IPS-18c (cell line): ENCODE data around the gene MYO19.
"Not testable (repeated sequence)": the region's sequence is repeated elsewhere in the genome, so short reads cannot be mapped to it uniquely, and the experiment has no call there.

Source experiments
- H3K4me3 ChIP-seq: 2 replicates; pipeline ENCODE4 v1.7.0; 2013; ENCODE audit warnings: low read depth, mild to moderate bottlenecking, low read length, moderate library complexity; ENCODE audit not compliant: insufficient read depth
- H3K9me3 ChIP-seq: one replicate; pipeline ENCODE4 v1.6.1; 2013; ENCODE audit warnings: mild to moderate bottlenecking, low read length, moderate library complexity; ENCODE audit not compliant: control insufficient read depth, insufficient read depth

MYO19 gene

DNA sequence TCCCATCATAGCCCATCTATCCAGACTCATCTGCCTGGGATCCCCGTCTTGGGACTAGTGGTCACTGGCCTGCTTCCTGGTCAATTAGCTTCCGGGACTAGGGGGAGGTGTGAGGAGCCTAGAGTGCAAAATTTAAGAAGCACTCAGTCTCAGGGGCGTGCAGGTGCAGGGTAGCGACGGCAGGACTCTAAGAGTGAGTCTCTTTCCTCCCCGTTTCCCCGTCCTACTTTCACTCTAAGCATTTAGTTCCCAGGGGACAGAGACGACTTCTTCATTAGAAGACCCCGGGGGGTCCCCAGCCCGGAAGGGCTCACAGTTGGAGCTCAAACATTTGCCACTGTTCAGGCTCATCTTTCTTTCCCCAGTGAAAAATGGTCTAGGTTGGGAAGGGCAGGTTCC lies 48.9 kb downstream of the MYO19 start:
- no peaks in the 10 kb centered on the region for H3K9me3 ChIP-seq

DNA sequence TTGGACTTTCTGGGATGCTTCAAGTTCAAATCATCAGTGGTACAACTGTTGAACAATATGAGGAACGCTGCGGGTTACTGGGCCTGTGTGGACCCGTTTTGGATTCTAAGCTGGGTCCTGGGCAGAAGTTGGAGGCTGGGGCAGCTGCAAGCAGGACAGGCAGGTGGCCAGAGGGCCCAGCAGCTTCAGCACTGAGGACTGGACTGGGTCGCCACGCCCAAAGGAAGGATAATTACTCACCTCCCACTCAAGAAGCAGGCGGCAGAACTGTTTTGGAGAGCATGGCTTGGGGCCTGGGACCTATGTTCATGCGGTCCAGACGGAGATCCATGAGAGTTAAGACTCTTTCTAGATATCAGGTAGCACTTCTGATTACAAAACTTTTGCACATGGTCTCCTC lies 49.6 kb downstream of the MYO19 start:
- no peak overlapping the region for H3K4me3 ChIP-seq
- no peaks in the 10 kb centered on the region for H3K9me3 ChIP-seq

More for the DNA sequence above, 48.9 kb downstream of the MYO19 start:
- peak overlapping the region; percentile 94 for H3K4me3 ChIP-seq

DNA sequence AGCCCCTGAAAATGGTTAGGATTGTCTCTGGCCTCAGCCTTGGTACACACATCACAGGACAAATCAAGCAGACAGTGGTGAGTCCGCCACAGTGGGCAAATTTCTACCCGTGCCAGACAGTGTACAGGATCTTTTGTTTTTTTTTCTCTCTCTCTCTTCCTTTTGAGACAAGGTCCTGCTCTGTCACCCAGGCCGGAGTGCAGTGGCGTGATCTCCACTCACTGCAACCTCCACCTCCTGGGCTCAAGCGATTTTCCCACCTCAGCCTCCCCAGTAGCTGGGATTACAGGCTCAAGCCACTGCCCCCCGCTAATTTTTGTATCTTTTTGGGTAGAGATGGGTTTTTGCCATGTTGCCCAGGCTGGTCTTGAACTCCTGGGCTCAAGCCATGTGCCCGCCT lies 50.6 kb downstream of the MYO19 start:
- H3K4me3 ChIP-seq, H3K9me3 ChIP-seq: not testable (repeated sequence)

DNA sequence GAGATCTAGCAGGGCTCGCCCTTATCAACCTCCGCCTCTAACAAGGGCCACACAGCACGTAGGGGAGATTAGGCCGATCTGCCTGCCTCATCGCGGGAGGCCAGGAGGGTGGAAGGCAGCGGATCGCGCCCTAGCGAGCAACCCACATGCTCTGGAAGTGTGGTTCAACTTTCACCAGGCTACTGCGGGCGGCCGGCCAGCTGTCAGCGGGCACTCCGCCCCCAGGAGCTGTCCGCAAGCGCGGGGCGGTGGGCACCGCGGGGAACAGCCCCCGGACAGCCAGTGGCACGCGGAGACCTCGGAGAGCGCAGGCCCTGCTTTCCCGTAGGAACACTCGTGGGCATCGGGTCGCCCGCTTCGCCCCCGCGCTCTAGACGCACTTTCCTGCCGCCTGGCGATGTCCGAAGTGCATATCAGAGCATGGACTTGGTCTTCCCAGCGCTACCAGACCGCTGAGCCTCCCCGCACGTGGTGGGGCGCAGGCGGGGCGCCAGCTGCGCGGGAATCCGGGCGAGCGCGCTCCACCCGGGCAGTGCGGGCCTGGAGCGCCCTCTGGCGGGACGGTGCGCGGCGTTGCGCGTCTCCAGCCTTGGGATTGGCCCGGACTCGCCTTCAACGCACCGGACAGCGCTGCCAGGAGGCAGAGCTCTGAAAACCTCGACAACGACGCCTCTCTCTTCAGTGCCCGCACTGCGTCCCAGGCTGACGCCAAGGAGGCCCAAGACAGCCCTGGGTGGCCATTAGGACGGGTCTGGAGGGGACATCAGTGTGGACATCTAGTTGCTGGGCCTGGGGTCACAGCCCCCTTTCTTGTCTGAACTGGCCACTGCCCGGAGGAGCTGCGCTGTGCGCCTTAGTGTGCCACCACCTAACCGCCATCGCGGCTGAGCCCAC lies 51.8 kb downstream of the MYO19 start:
- H3K4me3 ChIP-seq, result 0 out of 2 replicates have a peak overlapping the region, but pooled peaks have one; percentile 24

DNA sequence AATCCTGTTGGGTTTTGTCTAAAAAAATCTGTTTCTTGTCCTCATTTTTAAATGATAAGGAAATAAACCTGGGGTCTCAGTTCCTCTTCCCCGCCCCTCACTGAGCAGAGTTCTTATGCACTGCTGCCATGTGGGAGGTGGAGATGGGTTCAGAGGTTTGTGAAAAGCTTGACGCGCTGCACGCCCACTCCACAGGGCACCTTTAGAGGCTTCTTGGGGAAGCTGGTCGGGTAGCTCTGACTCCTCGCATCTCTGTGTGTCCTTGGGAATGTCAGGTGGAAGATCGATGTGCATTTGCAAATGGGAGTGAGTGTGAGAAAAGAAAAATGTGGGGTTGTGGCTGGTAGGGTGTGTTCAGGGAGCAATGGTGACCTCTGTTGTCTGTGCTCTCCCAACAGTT lies 52.8 kb downstream of the MYO19 start:
- Histone ChIP-seq H3K4me3 (no peak overlapping the region), H3K9me3 (no peaks in the 10 kb centered on the region)

More for the DNA sequence above, 51.8 kb downstream of the MYO19 start:
- no peaks in the 10 kb centered on the region for H3K9me3 ChIP-seq

DNA sequence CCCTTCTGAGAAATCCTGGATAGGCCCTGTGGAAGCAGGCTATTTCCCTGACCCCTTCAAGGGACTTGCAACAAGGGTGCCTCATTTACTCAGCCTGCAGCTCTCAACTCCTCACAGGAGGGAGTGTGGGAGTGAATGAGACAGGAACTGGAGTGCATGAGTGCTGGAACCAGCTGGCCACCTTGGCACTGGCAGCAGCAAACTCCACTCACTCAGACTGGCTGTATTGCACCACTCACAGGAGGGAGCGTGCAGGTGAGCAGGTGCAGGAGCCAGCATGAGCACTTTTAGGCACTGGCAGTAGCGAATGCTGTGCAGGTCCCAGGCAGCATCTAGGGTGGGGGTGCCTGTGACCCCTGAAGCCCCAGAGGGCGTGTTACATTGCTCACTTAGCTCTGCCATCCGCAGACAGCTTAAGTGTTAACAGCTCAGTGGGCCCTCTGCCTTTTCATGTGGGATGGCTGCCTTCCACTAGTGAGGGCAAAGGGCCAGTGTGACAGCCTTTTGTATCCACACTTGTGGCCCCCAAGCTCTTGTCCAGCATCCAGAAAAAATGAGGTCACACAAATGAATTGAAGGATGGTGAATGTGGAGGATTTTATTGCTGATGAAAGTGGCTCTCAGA lies 59.2 kb downstream of the MYO19 start:
- peaks cover 3% of the 10 kb centered on the region for H3K9me3 ChIP-seq
- no peak overlapping the region for H3K4me3 ChIP-seq

DNA sequence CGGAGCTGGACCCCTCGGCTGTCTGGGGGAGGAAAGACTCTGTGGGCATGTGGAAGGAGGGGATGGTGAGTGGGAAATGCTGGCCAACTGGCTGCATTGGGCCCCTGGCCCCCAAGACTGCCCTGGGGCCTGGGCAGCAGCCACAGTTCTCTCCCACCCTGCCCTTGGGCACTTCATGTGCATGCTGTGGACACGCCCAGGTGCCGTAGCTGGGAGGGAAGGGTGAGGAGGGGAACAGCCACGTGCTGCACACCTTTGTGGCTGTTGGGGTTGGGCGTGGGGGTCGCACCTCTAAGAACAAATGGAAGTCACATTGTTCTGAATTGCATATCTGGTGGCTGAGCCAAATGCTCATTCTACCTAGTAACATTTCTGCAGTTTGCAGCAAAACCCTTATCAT lies 60.1 kb downstream of the MYO19 start:
- no peak overlapping the region for H3K4me3 ChIP-seq
- H3K9me3 ChIP-seq, result peaks cover 3% of the 10 kb centered on the region

DNA sequence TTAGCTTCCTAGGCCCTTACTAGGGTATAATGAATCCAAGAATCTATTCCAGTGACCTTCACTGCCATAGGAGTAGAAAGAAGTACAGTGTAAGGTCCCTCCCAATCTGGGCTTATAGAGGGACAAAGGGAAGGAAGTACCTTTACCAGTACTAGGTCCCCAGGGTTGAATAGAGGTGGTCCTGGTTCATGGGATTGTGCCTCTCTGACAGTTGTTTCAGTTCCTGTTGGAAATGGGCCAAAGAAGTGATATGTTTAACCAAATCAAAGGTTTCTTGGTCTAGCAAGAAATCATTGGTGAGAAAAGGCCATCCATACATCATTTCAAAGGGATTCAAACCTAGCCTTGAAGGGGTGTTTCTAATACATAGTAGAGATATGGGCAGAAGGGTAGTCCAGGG lies 64.2 kb downstream of the MYO19 start:
- Histone ChIP-seq H3K9me3 (peaks cover 3% of the 10 kb centered on the region), H3K4me3 (no peak overlapping the region)

DNA sequence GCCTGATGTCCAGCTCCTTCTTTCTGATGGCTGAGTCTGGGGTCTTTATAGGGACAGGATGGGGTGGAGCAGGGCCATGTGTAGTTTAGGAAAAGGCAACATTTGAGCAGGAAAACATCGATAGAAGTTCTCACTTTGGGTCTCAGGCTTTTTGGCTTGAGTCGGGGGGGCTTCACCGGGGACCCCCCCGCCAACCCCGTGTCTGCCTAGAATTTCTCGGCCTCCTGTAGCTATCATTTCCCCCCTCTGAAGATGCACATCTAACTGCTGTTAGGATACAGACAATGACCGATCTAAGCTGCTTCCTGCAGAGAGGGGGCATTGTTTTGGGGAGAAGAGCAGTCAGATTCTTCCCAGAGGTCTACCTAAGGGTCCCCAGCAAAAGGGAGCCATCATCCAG lies 64.9 kb downstream of the MYO19 start:
- Histone ChIP-seq H3K4me3 (no peak overlapping the region), H3K9me3 (no peaks in the 10 kb centered on the region)

DNA sequence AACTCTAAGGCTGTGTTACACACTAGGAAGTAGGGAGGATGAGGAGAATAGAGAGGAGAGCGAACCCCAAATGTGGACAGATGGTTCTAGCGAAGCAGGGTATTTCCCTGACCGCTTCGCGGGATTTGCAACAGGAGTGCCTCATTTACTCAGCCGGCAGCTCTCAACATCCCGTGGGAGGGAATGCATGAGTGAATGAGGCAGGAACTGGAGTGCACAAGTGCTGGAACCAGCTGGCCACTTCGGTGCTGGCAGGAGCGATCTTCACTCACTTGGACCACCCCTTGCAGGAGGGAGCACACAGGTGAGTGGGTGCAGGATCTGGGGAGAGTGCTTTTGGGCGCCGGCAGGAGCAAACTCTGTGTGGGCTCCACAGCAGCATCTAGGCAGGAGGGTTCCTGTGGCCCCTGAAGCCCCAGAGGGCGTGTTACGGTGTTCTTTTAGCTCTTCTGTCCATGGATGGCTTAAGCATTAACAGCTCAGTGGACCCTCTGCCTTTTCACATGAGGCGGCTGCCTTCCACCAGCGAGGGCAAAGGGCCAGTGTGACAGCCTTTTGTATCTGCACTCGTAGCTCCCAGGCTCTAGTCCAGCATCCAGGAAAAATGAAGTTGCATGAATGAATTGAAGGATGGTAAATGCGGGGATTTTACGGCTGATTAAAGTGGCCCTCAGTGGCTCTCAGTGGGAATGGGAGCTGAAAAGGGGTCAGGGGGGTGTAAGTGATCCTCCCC lies 65.6 kb downstream of the MYO19 start:
- Histone ChIP-seq H3K4me3 (no peak overlapping the region), H3K9me3 (no peaks in the 10 kb centered on the region)

DNA sequence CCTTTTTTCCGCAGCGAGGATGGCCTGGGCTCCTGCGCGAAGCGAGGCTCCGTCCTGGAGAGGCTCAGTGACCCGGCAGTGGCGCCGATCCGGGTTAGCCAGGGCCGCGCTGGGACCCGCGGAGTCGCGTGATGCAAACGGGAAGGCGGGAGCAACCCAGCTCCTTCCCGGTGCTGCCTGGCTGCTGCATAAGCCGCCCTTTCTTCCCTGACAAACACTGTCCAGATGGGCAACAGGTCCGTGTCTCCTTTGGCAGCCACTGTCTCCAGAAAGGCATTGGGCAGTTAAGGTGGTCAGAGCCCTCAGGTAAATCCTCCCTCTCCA lies 69.9 kb downstream of the MYO19 start:
- Histone ChIP-seq H3K4me3 (no peak overlapping the region), H3K9me3 (no peaks in the 10 kb centered on the region)

DNA sequence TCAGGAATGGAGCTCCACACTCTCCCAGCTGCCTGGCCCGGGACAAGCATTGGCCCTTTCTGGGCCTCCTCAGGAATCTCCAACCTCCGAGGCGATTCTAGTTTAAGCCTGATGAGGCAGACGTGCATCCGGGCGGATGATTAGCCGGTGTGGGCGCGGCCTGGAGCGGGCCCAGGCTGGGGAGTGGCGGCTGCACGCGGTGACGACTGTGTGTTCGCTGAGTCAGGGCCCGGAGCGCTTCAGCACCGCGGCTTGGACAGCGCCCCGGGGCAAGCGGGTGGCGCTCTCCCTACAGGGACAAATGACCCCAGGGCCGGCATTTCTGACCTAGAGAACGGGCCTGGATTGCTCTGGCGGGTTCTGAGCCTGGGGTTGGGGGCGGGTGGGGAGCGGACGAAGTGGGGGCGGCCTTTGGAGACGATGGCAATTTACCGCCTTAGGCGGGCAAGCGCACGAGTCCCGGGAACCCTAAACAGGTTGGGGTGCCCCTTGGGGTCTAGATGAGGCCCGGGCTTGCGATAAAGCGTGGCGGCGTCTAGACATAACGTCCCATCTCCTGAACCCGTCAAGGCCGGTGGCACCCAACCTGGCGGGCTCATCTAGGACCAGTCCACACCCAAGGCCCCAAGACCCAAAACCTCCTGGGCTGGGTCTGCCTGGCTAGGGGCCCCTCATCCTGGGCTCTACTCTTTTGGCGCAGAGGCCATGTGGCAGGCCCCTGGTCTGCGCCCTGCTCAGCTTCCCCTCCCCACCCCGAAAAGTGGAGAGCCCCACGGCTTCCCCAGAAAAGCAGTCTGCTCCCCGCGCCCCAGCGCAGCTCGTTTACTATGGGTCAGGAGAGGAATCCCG lies 70.5 kb downstream of the MYO19 start:
- no peaks in the 10 kb centered on the region for H3K9me3 ChIP-seq
- peak overlapping the region; percentile 6; the same call in 1 of the 2 replicates for H3K4me3 ChIP-seq

DNA sequence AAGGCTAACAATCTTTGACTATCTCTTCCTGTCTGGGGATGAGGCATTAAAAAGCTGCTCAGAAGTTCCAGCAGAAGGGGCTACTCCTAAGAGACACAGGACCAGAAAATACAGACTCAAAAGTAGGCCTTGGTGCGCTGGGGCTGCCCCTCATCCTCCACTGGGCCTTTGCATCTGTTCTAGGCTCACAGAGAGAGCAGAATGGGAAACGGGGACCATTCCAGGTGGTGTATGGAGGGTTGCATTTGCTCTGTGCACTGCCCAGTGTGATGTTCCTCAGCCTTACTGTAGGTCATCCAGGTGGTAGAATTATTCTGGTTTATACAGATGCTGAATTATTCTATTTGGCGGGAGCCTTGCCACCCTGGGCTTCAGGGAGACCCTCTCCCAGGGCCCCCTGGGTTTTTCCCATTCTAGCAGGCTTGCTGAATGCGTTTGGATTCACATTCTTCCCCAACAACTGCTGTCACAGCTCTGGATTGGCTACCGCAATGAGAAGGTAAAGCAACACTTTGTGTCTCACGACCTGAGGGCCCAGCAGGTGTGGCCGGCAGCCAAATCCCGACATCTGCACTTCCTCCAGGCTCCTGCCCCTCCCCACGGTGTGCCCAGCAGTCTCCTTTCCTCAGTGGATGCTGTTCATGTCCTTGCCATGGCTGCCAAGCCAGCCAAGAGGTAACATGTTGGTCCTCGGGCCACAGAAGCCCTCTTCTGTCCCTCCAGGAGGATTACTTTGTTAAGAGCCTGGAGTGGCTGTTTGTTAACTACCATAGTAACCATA lies 73.1 kb downstream of the MYO19 start:
- H3K9me3 ChIP-seq, result no peaks in the 10 kb centered on the region
- H3K4me3 ChIP-seq, result no peak overlapping the region

DNA sequence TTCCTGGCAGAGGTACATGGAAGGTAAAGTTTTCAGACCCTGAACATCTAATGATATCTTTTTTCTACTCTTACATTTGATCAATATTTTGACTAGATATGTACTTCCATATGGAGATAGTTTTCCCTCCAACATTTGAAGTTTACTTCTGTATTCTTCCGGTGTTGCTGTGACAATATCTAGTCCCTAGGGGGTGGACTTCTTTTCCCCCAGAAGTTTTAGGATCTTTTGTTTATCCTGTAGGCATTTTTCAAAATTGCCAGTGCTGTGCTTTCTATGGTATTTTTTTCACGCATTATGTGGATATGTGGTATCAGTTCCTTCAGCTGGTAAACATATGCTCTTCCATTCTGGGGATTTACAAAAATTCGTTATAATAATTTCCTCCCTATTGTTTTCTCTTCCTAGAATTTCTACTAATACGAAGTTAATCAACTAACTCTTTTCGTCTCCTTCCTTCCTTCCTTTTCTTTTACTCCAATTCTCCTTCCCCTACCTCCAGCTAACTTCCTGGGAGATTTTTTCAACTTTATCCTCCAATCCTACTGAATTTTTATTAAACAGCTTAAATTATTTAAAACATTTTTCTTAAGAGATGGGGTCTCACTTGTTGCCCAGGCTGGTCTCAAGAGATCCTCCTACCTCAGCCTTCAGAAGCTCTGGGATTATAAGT lies 74.3 kb downstream of the MYO19 start:
- no peaks in the 10 kb centered on the region for H3K9me3 ChIP-seq
- H3K4me3 ChIP-seq, result no peak overlapping the region

DNA sequence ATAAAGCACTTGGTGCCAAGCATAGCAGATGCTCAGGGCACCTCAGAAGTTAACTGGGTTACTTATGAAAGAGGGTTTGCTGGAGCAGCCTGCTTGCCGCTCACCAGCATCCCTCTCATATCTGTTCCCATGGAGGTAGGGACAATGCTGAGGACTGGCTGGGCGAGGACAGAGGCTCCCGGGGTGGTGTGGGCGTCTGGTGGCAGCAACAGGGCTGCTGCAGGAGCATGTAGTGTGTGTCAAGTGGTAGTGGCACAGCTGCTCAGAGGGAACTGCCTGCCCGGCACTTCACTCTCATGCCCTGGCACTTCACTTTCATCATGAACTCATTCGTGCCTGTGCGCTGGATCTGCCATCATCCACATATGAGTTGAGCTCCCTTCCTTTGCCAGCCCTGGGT lies 75.1 kb downstream of the MYO19 start:
- no peaks in the 10 kb centered on the region for H3K9me3 ChIP-seq
- H3K4me3 ChIP-seq, result no peak overlapping the region

DNA sequence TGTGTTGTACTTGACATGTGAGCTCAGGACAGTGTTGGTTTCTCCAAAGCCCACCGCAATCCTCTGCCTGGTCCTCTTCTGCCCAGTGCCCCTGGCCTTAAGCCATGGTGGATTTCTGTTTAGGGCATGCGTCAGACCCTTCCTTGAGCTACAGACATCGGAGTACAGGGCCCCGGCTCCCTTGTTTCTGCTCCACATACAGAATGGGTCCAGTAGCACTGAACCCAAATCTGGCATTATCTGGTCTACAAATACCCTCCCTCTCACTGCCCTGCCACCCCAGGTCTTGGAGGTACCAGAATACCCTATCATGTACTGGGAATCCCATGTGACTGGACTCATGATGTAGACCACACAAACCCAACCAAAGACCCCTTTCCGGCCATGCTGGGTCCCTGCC lies 75.6 kb downstream of the MYO19 start:
- no peaks in the 10 kb centered on the region for H3K9me3 ChIP-seq

More for the DNA sequence above, 75.6 kb downstream of the MYO19 start:
- H3K4me3 ChIP-seq, result no peak overlapping the region
